Measurements from ENCODE around the gene CPN2. TPM values are rescaled to one million over a fixed set of nuclear protein-coding genes. Genes with fewer than 3 reads are reported as not detected.

The CPN2 gene
- total and polyA plus RNA-seq, 10 of the 15 experiments (the other 5 are each of a cell fraction or from before 2014, with no cell fraction given): not detected

GRCh38 chr3:194320744-194321243 is 30.3 kb downstream of the CPN2 start:
- H3K9ac ChIP-seq (ENCODE audit: control insufficient read depth, insufficient read depth, low read length): no peak overlapping the region
- no peak for FAIRE-seq
- intact Hi-C loops (cut with micrococcal nuclease; ENCODE audit: unreplicated experiment): no loop called here

More at GRCh38 chr3:194320744-194321243, 30.3 kb downstream of the CPN2 start:
- ATAC-seq: no peak
- H3K27me3 ChIP-seq (replicated peaks in 1 of 2; ENCODE audit: control insufficient read depth in 2 of 2, insufficient read depth in 2 of 2, low read length in 1 of 2): no peaks in the 10 kb centered on the region
- H2AFZ ChIP-seq (ENCODE audit: control insufficient read depth, low read depth, low read length): no peak overlapping the region
- no peak overlapping the region for H3K4me3 ChIP-seq
- RAD21 ChIA-PET (ENCODE audit: unreplicated experiment): no interaction called here
- H3K27ac ChIP-seq (ENCODE audit: control insufficient read depth, insufficient read depth): no peak overlapping the region
- SMC1A ChIA-PET (ENCODE audit: uncharacterized antibody, unreplicated experiment): no interaction called here
- H3K36me3 ChIP-seq (ENCODE audit: control insufficient read depth in 2 of 2, insufficient read depth in 2 of 2, low read length in 1 of 2): no peaks in the 10 kb centered on the region
- no peaks in the 10 kb centered on the region for H4K20me1 ChIP-seq (ENCODE audit: control insufficient read depth, insufficient read depth)
- TF ChIP-seq SUZ12 (IDR thresholded peaks at IDR 0.05; ENCODE audit: unreplicated experiment) (no peak), E4F1 (IDR thresholded peaks at IDR 0.05; ENCODE audit: borderline replicate concordance, partially characterized antibody) (no peak), PAX5 (IDR thresholded peaks at IDR 0.05; ENCODE audit: borderline replicate concordance, low read depth, low read length) (no peak)
- H3K79me2 ChIP-seq (ENCODE audit: control insufficient read depth, insufficient read depth, low read length): no peaks in the 10 kb centered on the region
- 54% methylated on average over 10 of the region's 10 CpGs for WGBS (ENCODE audit: insufficient coverage, insufficient replicate concordance, low lambda C conversion rate, missing lambda C conversion rate)
- H3K9me3 ChIP-seq (replicated peaks; ENCODE audit: control insufficient read depth, insufficient read depth, low read length): peaks cover 11% of the 10 kb centered on the region; the same call in 1 of the 3 replicates
- in situ Hi-C loops (cut with MboI): no loop called here
- no TSS peak for BruUV-seq (replicated peaks)
- peaks cover 3% of the 10 kb centered on the region; the same call in 1 of the 2 replicates for H3K4me1 ChIP-seq (ENCODE audit: control insufficient read depth, insufficient read depth, low read length)
- POLR2A ChIA-PET: no interaction called here
- DNase-seq (ENCODE audit: low read depth, low spot score): no peak
- no peak overlapping the region for H3K4me2 ChIP-seq (ENCODE audit: control insufficient read depth, insufficient read depth)
- CTCF ChIA-PET: interaction anchor here (1.0 kb wide), 1 partner anchor 467 kb away, joined by 3 read pairs; no protein-coding TSS in a partner anchor
